ENCODE measurements around the gene AARS1. TPM values are rescaled to one million over a fixed set of nuclear protein-coding genes. Genes with fewer than 3 reads are reported as not detected.

Gene AARS1
- total and polyA plus RNA-seq, 10 of the 15 experiments (the other 5 are each of a cell fraction or from before 2014, with no cell fraction given) = 21.5 to 143 (median 96.9) TPM

GRCh38 chr16:70295634-70296033, 6.3 kb upstream of the AARS1 start:
- FAIRE-seq (no peak), DNase-seq (ENCODE audit: low read depth, low spot score) (no peak), ATAC-seq (no peak)
- ChIA-PET RAD21 (ENCODE audit: unreplicated experiment) (no interaction called here), POLR2A (interaction anchor here (0.5 to 0.7 kb wide), 3 partner anchors 20 to 529 kb away, joined by 3 to 4 read pairs (median 3); no protein-coding TSS in a partner anchor), SMC1A (ENCODE audit: uncharacterized antibody, unreplicated experiment) (no interaction called here), CTCF (no interaction called here)
- BruUV-seq (replicated peaks) = no TSS peak
- no peak overlapping the region for H3K27ac ChIP-seq (ENCODE audit: control insufficient read depth, insufficient read depth)
- intact Hi-C loops (cut with micrococcal nuclease; ENCODE audit: unreplicated experiment) (no loop called here), in situ Hi-C loops (cut with MboI) (no loop called here)
- H3K4me1 ChIP-seq (ENCODE audit: control insufficient read depth, insufficient read depth, low read length) = peaks cover 10% of the 10 kb centered on the region
- H3K27me3 ChIP-seq (replicated peaks in 1 of 2; ENCODE audit: control insufficient read depth in 2 of 2, insufficient read depth in 2 of 2, low read length in 1 of 2) = no peaks in the 10 kb centered on the region
- H3K4me3 ChIP-seq = no peak overlapping the region
- no peak overlapping the region for H3K9ac ChIP-seq (ENCODE audit: control insufficient read depth, insufficient read depth, low read length)
- H3K36me3 ChIP-seq (ENCODE audit: control insufficient read depth in 2 of 2, insufficient read depth in 2 of 2, low read length in 1 of 2) = no peaks in the 10 kb centered on the region
- peaks cover 20% of the 10 kb centered on the region for H3K79me2 ChIP-seq (ENCODE audit: control insufficient read depth, insufficient read depth, low read length)
- TF ChIP-seq CBX5 (IDR thresholded peaks at IDR 0.05; ENCODE audit: low read depth) = no peak
- TF ChIP-seq GABPA (IDR thresholded peaks at IDR 0.05; ENCODE audit: low read depth) = no peak
- no peak for TF ChIP-seq NFIC (IDR thresholded peaks at IDR 0.05; ENCODE audit: low read depth, low read length)
- TF ChIP-seq SPI1 (IDR thresholded peaks at IDR 0.05; ENCODE audit: borderline replicate concordance, insufficient read depth, low read depth, low read length) = no peak
- no peak for TF ChIP-seq BRCA1 (IDR thresholded peaks at IDR 0.05; ENCODE audit: low read depth, low read length)
- no peak for TF ChIP-seq MTA2 (IDR thresholded peaks at IDR 0.05; ENCODE audit: low read depth)
- TF ChIP-seq CTCF (IDR thresholded peaks at IDR 0.05 in 2 of 3, conservative IDR thresholded peaks at IDR 0.05 in 1 of 3; ENCODE audit: control insufficient read depth in 2 of 3, extremely low read depth in 1 of 3, insufficient read depth in 1 of 3, low read depth in 3 of 3, low read length in 3 of 3) = no peak
- no peak for TF ChIP-seq MXI1 (IDR thresholded peaks at IDR 0.05; ENCODE audit: low read depth, low read length)
- no peak for TF ChIP-seq ATF3 (IDR thresholded peaks at IDR 0.05; ENCODE audit: borderline replicate concordance, extremely low read depth, low read depth, low read length)
- TF ChIP-seq NR2C1 (IDR thresholded peaks at IDR 0.05) = no peak
- no peak for TF ChIP-seq IRF4 (IDR thresholded peaks at IDR 0.05; ENCODE audit: low read depth, low read length)
- TF ChIP-seq HDAC6 (IDR thresholded peaks at IDR 0.05; ENCODE audit: unreplicated experiment) = no peak
- H3K9me3 ChIP-seq (replicated peaks; ENCODE audit: control insufficient read depth, insufficient read depth, low read length) = peaks cover 3% of the 10 kb centered on the region; the same call in 1 of the 3 replicates
- no peak overlapping the region for H3K4me2 ChIP-seq (ENCODE audit: control insufficient read depth, insufficient read depth)
- no peaks in the 10 kb centered on the region for H4K20me1 ChIP-seq (ENCODE audit: control insufficient read depth, insufficient read depth)
- H2AFZ ChIP-seq (ENCODE audit: control insufficient read depth, low read depth, low read length) = no peak overlapping the region
